Measurements from ENCODE around the gene NSF. TPM values are rescaled to one million over a fixed set of nuclear protein-coding genes. Genes with fewer than 3 reads are reported as not detected.

NSF gene
- total and polyA plus RNA-seq, 2 donors (not counting 3 experiments of a cell fraction or from before 2014, with no cell fraction given): 18.5 to 43.7 TPM

DNA sequence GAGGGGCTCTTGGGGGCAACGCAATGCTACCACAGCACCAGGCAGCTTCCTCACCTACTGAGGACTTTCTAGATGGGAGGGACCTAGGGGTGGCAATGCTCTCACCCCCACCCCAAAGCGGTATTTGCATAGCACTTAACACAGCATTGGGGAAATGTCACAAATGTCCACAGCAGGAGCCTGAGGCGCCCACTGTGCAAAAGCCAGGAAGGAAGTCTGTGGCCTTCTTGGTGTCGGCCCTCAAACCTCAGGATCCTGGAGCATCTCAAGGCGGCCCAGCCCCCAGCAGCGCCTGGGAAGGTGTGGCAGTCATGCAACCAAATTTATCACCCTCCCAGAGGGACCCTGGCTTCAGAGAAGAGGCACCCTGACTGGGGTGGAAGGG, 182.7 kb downstream of the NSF start:
- no TSS peak for BruUV-seq (replicated peaks)
- intact Hi-C loops (cut with micrococcal nuclease) (no loop called here), dilution Hi-C loops (cut with MboI; ENCODE audit: extremely low pct_ligation_motif_present, low sequenced_read_pairs) (no loop called here)
- Histone ChIP-seq H3K9me3 (replicated peaks; ENCODE audit: control insufficient read depth, insufficient read depth, low read length) (no peaks in the 10 kb centered on the region), H3K4me2 (ENCODE audit: insufficient read depth, low read length) (no peak overlapping the region), H3K9ac (replicated peaks; ENCODE audit: extremely low read depth, insufficient read depth, low read length) (no peak overlapping the region), H3K27me3 (ENCODE audit: control insufficient read depth in 2 of 2, insufficient read depth in 2 of 2, low read length in 2 of 2) (peaks cover 0 to 2% of the 10 kb centered on the region in 2 experiments), H3K4me1 (ENCODE audit: control insufficient read depth, extremely low read depth, insufficient read depth, low read length) (peaks cover 2% of the 10 kb centered on the region), H3K79me2 (ENCODE audit: control insufficient read depth, insufficient read depth, low read length) (no peaks in the 10 kb centered on the region), H3K4me3 (replicated peaks in 1 of 3; ENCODE audit: insufficient read depth in 1 of 3, low read depth in 1 of 3, low read length in 3 of 3) (no peak overlapping the region), H3K27ac (ENCODE audit: insufficient read depth, low read depth, low read length) (no peak overlapping the region), H4K20me1 (replicated peaks; ENCODE audit: control insufficient read depth, extremely low read depth, insufficient read depth, low read length) (no peaks in the 10 kb centered on the region), H3K36me3 (ENCODE audit: control insufficient read depth in 2 of 2, extremely low read depth in 1 of 2, insufficient read depth in 2 of 2, low read length in 2 of 2) (no peaks in the 10 kb centered on the region), H3K9me1 (replicated peaks; ENCODE audit: control insufficient read depth, extremely low read depth, insufficient read depth, low read length) (no peaks in the 10 kb centered on the region), H2AFZ (ENCODE audit: low read depth, low read length) (no peak overlapping the region)
- POLR2A ChIA-PET: no interaction called here
- DNase-seq (ENCODE audit: low read depth, low spot score): no peak
- CTCF ChIA-PET: interaction anchor here (1.3 kb wide), 1 partner anchor 8 kb away, joined by 3 read pairs; no protein-coding TSS in a partner anchor
- TF ChIP-seq, protein P1, sequence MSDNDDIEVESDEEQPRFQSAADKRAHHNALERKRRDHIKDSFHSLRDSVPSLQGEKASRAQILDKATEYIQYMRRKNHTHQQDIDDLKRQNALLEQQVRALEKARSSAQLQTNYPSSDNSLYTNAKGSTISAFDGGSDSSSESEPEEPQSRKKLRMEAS (IDR thresholded peaks at IDR 0.05; ENCODE audit: insufficient read depth, insufficient read length): no peak
- TF ChIP-seq MYC (IDR thresholded peaks at IDR 0.05; ENCODE audit: low read depth, low read length) (no peak), GATA2 (IDR thresholded peaks at IDR 0.05; ENCODE audit: insufficient read depth, insufficient read length, low read depth, low read length) (no peak), FOS (IDR thresholded peaks at IDR 0.05; ENCODE audit: borderline replicate concordance, insufficient read depth, low read length) (no peak), EZH2 (IDR thresholded peaks at IDR 0.05; ENCODE audit: borderline replicate concordance, low read depth, low read length, severe bottlenecking) (no peak), POLR2AphosphoS5 (IDR thresholded peaks at IDR 0.05; ENCODE audit: insufficient read depth, low read depth, low read length) (no peak), POLR2A (IDR thresholded peaks at IDR 0.05; ENCODE audit: low read depth, low read length) (no peak), JUN (IDR thresholded peaks at IDR 0.05; ENCODE audit: borderline replicate concordance, insufficient read depth, insufficient read length, low read depth) (no peak)
- TF ChIP-seq, protein P2, sequence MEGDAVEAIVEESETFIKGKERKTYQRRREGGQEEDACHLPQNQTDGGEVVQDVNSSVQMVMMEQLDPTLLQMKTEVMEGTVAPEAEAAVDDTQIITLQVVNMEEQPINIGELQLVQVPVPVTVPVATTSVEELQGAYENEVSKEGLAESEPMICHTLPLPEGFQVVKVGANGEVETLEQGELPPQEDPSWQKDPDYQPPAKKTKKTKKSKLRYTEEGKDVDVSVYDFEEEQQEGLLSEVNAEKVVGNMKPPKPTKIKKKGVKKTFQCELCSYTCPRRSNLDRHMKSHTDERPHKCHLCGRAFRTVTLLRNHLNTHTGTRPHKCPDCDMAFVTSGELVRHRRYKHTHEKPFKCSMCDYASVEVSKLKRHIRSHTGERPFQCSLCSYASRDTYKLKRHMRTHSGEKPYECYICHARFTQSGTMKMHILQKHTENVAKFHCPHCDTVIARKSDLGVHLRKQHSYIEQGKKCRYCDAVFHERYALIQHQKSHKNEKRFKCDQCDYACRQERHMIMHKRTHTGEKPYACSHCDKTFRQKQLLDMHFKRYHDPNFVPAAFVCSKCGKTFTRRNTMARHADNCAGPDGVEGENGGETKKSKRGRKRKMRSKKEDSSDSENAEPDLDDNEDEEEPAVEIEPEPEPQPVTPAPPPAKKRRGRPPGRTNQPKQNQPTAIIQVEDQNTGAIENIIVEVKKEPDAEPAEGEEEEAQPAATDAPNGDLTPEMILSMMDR (IDR thresholded peaks at IDR 0.05; ENCODE audit: extremely low read depth in 1 of 2, insufficient read depth in 1 of 2, low read depth in 1 of 2, low read length in 2 of 2): no peak
- FAIRE-seq: no peak
